HepG2 (cell line): ENCODE data around the gene CAMK2A.

ENCODE experiments used
- EP300 ChIP-seq, 3 experiments: sonication (generic) in 1 of 3; formaldehyde crosslinking in 1 of 3; IDR thresholded peaks; 2 replicates each; pipeline versions ENCODE4 v1.5.1 to v1.6.1; 2011 to 2020; ENCODE audit warnings: low read depth in 2 of 3, low read length in 2 of 3, borderline replicate concordance in 1 of 3, improper control_type of control experiment in 1 of 3, mild to moderate bottlenecking in 1 of 3, missing genetic modification reagents in 1 of 3, moderate library complexity in 1 of 3
- HIVEP1 ChIP-seq: sonication (generic); formaldehyde crosslinking; IDR thresholded peaks from 2 replicates; pipeline ENCODE4 v1.4.0; 2020; ENCODE audit warnings: mild to moderate bottlenecking, missing genetic modification reagents
- PBX3 ChIP-seq: sonication (generic); formaldehyde crosslinking; IDR thresholded peaks from 2 replicates; pipeline ENCODE4 v1.8.1; 2023; ENCODE audit warnings: missing genetic modification reagents, inconsistent platforms, borderline replicate concordance
- PREB ChIP-seq: sonication (generic); formaldehyde crosslinking; IDR thresholded peaks from 2 replicates; pipeline ENCODE4 v1.4.0; 2020; ENCODE audit warnings: missing genetic modification reagents
- TBP ChIP-seq: sonication (generic); formaldehyde crosslinking; IDR thresholded peaks from 2 replicates; pipeline ENCODE4 v1.5.0; 2020; ENCODE audit warnings: missing genetic modification reagents
- TEF ChIP-seq: sonication (generic); formaldehyde crosslinking; IDR thresholded peaks from 2 replicates; pipeline ENCODE4 v1.5.0; 2020; ENCODE audit warnings: missing genetic modification reagents
- USF2 ChIP-seq, 2 experiments: sonication (generic) in 1 of 2; formaldehyde crosslinking in 1 of 2; IDR thresholded peaks; 2 replicates each; pipeline versions ENCODE4 v1.5.1 to v1.6.1; 2011 to 2020; ENCODE audit warnings: borderline replicate concordance in 1 of 2, low read depth in 1 of 2, low read length in 1 of 2, mild to moderate bottlenecking in 1 of 2, missing genetic modification reagents in 1 of 2, moderate library complexity in 1 of 2
- ZFX ChIP-seq: sonication (generic); formaldehyde crosslinking; IDR thresholded peaks from 2 replicates; pipeline ENCODE4 v1.4.0; 2020; ENCODE audit warnings: mild to moderate bottlenecking, low read depth, missing genetic modification reagents, moderate library complexity
- ZNF296 ChIP-seq: sonication (generic); formaldehyde crosslinking; conservative IDR thresholded peaks from 2 replicates; pipeline ENCODE4 v1.5.0; 2020; ENCODE audit warnings: mild to moderate bottlenecking, missing genetic modification reagents
- ZNF780A ChIP-seq: sonication (generic); formaldehyde crosslinking; IDR thresholded peaks from 2 replicates; pipeline ENCODE4 v1.8.0; 2022; ENCODE audit warnings: mild to moderate bottlenecking, missing genetic modification reagents, moderate library complexity

- TF ChIP-seq ZNF780A (CRISPR knock-in tag) (no peak), ZFX (CRISPR knock-in tag) (no peak), USF2 (IDR thresholded peaks at IDR 0.05; ENCODE audit: low read depth, low read length) (no peak), USF2 (CRISPR knock-in tag; IDR thresholded peaks at IDR 0.05; ENCODE audit: borderline replicate concordance) (no peak), EP300 (IDR thresholded peaks at IDR 0.05; ENCODE audit: low read depth in 2 of 2, low read length in 2 of 2) (no peak), EP300 (CRISPR knock-in tag; IDR thresholded peaks at IDR 0.05; ENCODE audit: borderline replicate concordance) (no peak), PREB (CRISPR knock-in tag) (no peak), HIVEP1 (no peak), TEF (CRISPR knock-in tag) (no peak), PBX3 (CRISPR knock-in tag) (no peak), ZNF296 (CRISPR knock-in tag) (no peak), TBP (CRISPR knock-in tag) (no peak)
Measured at GRCh38 chr5:150311015-150311692, 21.6 kb upstream of the CAMK2A start.
